GM18502 (cell line): ENCODE results near the gene CKB.

Experiments
- ATAC-seq: cut with Tn5 transposase; IDR thresholded peaks from one replicate; pipeline ENCODE4 v1.9.1; 2021; ENCODE audit warnings: mild to moderate bottlenecking; ENCODE audit not compliant: unreplicated experiment, poor library complexity

The CKB gene

GRCh38 chr14:103522649-103523574 lies at the start of gene CKB:
CKB (minus strand) TSS chr14:103522830; CDS start chr14:103522493, 337 bp downstream.
- ATAC-seq = no peak

- ATAC-seq = no peak
These were observed 46.8 kb upstream of the CKB start for GRCh38 chr14:103569408-103569807.

- ATAC-seq = no peak
These were observed 46.3 kb upstream of the CKB start for GRCh38 chr14:103568952-103569351.

GRCh38 chr14:103563844-103564505 lies 41.3 kb upstream of the CKB start:
- no peak for ATAC-seq

GRCh38 chr14:103563226-103563620 lies 40.6 kb upstream of the CKB start:
- ATAC-seq = no peak

- peak; percentile 77 for ATAC-seq
These were observed 40.0 kb upstream of the CKB start, which contains the start of the genes BAG5 and COA8 for GRCh38 chr14:103562429-103563225. BAG5 (minus strand) TSS chr14:103562657; CDS start chr14:103561164, 1,493 bp downstream. COA8 (plus strand) TSS chr14:103562960; CDS start chr14:103563002, 42 bp downstream.

GRCh38 chr14:103562179-103562428 lies 39.5 kb upstream of the CKB start:
- peak; percentile 36 for ATAC-seq

- ATAC-seq = peak; percentile 15
These were observed 39.0 kb upstream of the CKB start for GRCh38 chr14:103561381-103562178.

- no peak for ATAC-seq
These were observed 38.1 kb upstream of the CKB start for GRCh38 chr14:103560691-103561090.

- ATAC-seq = no peak
These were observed 37.1 kb upstream of the CKB start for GRCh38 chr14:103559766-103560165.

- ATAC-seq = no peak
These were observed 35.6 kb upstream of the CKB start for GRCh38 chr14:103558071-103558882.

GRCh38 chr14:103556946-103557758 lies 34.5 kb upstream of the CKB start:
- ATAC-seq = no peak

GRCh38 chr14:103555559-103556337 lies 33.1 kb upstream of the CKB start:
- ATAC-seq = no peak

- ATAC-seq = no peak
These were observed 30.2 kb upstream of the CKB start for GRCh38 chr14:103552846-103553210.

GRCh38 chr14:103552011-103552845 lies 29.6 kb upstream of the CKB start:
- ATAC-seq = no peak

GRCh38 chr14:103551338-103551762 lies 28.7 kb upstream of the CKB start:
- no peak for ATAC-seq
